ENCODE results near the gene SLX9. TPM values are rescaled to one million over a fixed set of nuclear protein-coding genes. Genes with fewer than 3 reads are reported as not detected.

The SLX9 gene
- total and polyA plus RNA-seq, 2 donors (not counting 3 experiments of a cell fraction or from before 2014, with no cell fraction given), result 27.0 to 50.6 TPM

GRCh38 chr21:44987301-44987885 lies 47.6 kb downstream of the SLX9 start:
- no peak for FAIRE-seq
- Histone ChIP-seq H3K36me3 (ENCODE audit: control insufficient read depth in 2 of 2, extremely low read depth in 1 of 2, insufficient read depth in 2 of 2, low read length in 2 of 2) (no peaks in the 10 kb centered on the region), H3K9me3 (replicated peaks; ENCODE audit: control insufficient read depth, insufficient read depth, low read length) (no peaks in the 10 kb centered on the region), H3K9me1 (replicated peaks; ENCODE audit: control insufficient read depth, extremely low read depth, insufficient read depth, low read length) (no peaks in the 10 kb centered on the region), H3K4me2 (ENCODE audit: insufficient read depth, low read length) (no peak overlapping the region), H2AFZ (ENCODE audit: low read depth, low read length) (no peak overlapping the region), H4K20me1 (replicated peaks; ENCODE audit: control insufficient read depth, extremely low read depth, insufficient read depth, low read length) (no peaks in the 10 kb centered on the region), H3K27me3 (ENCODE audit: control insufficient read depth in 2 of 2, insufficient read depth in 2 of 2, low read length in 2 of 2) (no peaks in the 10 kb centered on the region), H3K27ac (ENCODE audit: insufficient read depth, low read depth, low read length) (no peak overlapping the region), H3K79me2 (ENCODE audit: control insufficient read depth, insufficient read depth, low read length) (no peaks in the 10 kb centered on the region), H3K4me3 (replicated peaks in 1 of 3; ENCODE audit: insufficient read depth in 1 of 3, low read depth in 1 of 3, low read length in 3 of 3) (no peak overlapping the region), H3K4me1 (ENCODE audit: control insufficient read depth, extremely low read depth, insufficient read depth, low read length) (peaks cover 12% of the 10 kb centered on the region), H3K9ac (replicated peaks; ENCODE audit: extremely low read depth, insufficient read depth, low read length) (no peak overlapping the region)
- no TSS peak for BruUV-seq (replicated peaks)
- dilution Hi-C loops (cut with MboI; ENCODE audit: extremely low pct_ligation_motif_present, low sequenced_read_pairs), result no loop called here
- CTCF ChIA-PET, result no interaction called here
- no peak for DNase-seq (ENCODE audit: low read depth, low spot score)
- intact Hi-C loops (cut with micrococcal nuclease), result no loop called here
- POLR2A ChIA-PET, result no interaction called here
- TF ChIP-seq POLR2AphosphoS5 (IDR thresholded peaks at IDR 0.05; ENCODE audit: insufficient read depth, low read depth, low read length) (no peak), EZH2 (IDR thresholded peaks at IDR 0.05; ENCODE audit: borderline replicate concordance, low read depth, low read length, severe bottlenecking) (no peak), CTCF (IDR thresholded peaks at IDR 0.05; ENCODE audit: extremely low read depth in 1 of 2, insufficient read depth in 1 of 2, low read depth in 1 of 2, low read length in 2 of 2) (no peak), MYC (IDR thresholded peaks at IDR 0.05; ENCODE audit: low read depth, low read length) (no peak)

- H3K4me1 ChIP-seq (ENCODE audit: control insufficient read depth, extremely low read depth, insufficient read depth, low read length), result peaks cover 6% of the 10 kb centered on the region
- no peaks in the 10 kb centered on the region for H3K9me3 ChIP-seq (replicated peaks; ENCODE audit: control insufficient read depth, insufficient read depth, low read length)
- DNase-seq (ENCODE audit: low read depth, low spot score) (no peak), FAIRE-seq (no peak)
- dilution Hi-C loops (cut with MboI; ENCODE audit: extremely low pct_ligation_motif_present, low sequenced_read_pairs), result no loop called here
- H3K27me3 ChIP-seq (ENCODE audit: control insufficient read depth in 2 of 2, insufficient read depth in 2 of 2, low read length in 2 of 2), result no peaks in the 10 kb centered on the region
- no TSS peak for BruUV-seq (replicated peaks)
- no peaks in the 10 kb centered on the region for H3K9me1 ChIP-seq (replicated peaks; ENCODE audit: control insufficient read depth, extremely low read depth, insufficient read depth, low read length)
- no peaks in the 10 kb centered on the region for H3K36me3 ChIP-seq (ENCODE audit: control insufficient read depth in 2 of 2, extremely low read depth in 1 of 2, insufficient read depth in 2 of 2, low read length in 2 of 2)
- intact Hi-C loops (cut with micrococcal nuclease), result no loop called here
- no peak overlapping the region for H3K27ac ChIP-seq (ENCODE audit: insufficient read depth, low read depth, low read length)
- no peak overlapping the region for H3K4me3 ChIP-seq (replicated peaks in 1 of 3; ENCODE audit: insufficient read depth in 1 of 3, low read depth in 1 of 3, low read length in 3 of 3)
- CTCF ChIA-PET, result no interaction called here
- TF ChIP-seq JUN (IDR thresholded peaks at IDR 0.05; ENCODE audit: borderline replicate concordance, insufficient read depth, insufficient read length, low read depth) (no peak), MYC (IDR thresholded peaks at IDR 0.05; ENCODE audit: low read depth, low read length) (no peak), GATA2 (IDR thresholded peaks at IDR 0.05; ENCODE audit: insufficient read depth, insufficient read length, low read depth, low read length) (no peak), MAX (IDR thresholded peaks at IDR 0.05; ENCODE audit: insufficient read depth, insufficient read length) (no peak), POLR2A (IDR thresholded peaks at IDR 0.05; ENCODE audit: low read depth, low read length) (no peak), FOS (IDR thresholded peaks at IDR 0.05; ENCODE audit: borderline replicate concordance, insufficient read depth, low read length) (no peak)
- POLR2A ChIA-PET, result no interaction called here
- H3K4me2 ChIP-seq (ENCODE audit: insufficient read depth, low read length), result no peak overlapping the region
- no peak overlapping the region for H3K9ac ChIP-seq (replicated peaks; ENCODE audit: extremely low read depth, insufficient read depth, low read length)
- H3K79me2 ChIP-seq (ENCODE audit: control insufficient read depth, insufficient read depth, low read length), result no peaks in the 10 kb centered on the region
- H2AFZ ChIP-seq (ENCODE audit: low read depth, low read length), result no peak overlapping the region
- no peaks in the 10 kb centered on the region for H4K20me1 ChIP-seq (replicated peaks; ENCODE audit: control insufficient read depth, extremely low read depth, insufficient read depth, low read length)
Observed at GRCh38 chr21:44987886-44988606, 48.2 kb downstream of the SLX9 start.

Measured in endothelial cell of umbilical vein (primary cell).